Measurements from ENCODE around the gene SETD1B. TPM values are rescaled to one million over a fixed set of nuclear protein-coding genes. Genes with fewer than 3 reads are reported as not detected.
"Not testable (repeated sequence)": the region's sequence is repeated elsewhere in the genome, so short reads cannot be mapped to it uniquely, and the experiment has no call there.

The SETD1B gene
- total RNA-seq, 2 experiments from 2014 or later: 33.7 to 35.9 TPM

DNA sequence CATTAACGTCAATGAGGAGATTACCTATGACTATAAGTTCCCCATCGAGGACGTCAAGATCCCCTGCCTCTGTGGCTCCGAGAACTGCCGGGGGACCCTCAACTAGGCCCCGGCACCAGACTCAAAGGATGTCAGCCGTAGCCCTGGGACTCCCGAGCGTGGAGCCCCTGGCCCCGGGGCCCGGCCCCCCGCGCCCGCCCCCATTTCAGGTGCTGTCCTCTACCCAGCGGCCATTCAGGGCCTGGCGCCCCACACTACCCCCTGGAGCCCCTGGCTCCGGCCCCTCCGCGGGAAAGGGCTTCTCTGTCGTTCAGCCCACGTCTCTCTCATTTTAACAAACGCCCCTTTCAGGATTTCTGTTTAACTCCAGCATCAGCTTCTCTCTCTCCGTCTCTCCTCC, 26.3 kb downstream of the SETD1B start:
- CTCF ChIA-PET: no interaction called here
- ATAC-seq (no peak), DNase-seq (no peak)
- Mint-ChIP-seq H3K9me3 (ENCODE audit: low read depth) (no peaks in the 10 kb centered on the region), H3K4me3 (no peak overlapping the region), H3K4me1 (no peaks in the 10 kb centered on the region), H3K36me3 (peaks cover 33% of the 10 kb centered on the region), H3K27me3 (no peaks in the 10 kb centered on the region), H3K27ac (no peak overlapping the region)

- CTCF ChIA-PET: no interaction called here
- no peaks in the 10 kb centered on the region for H3K9me3 Mint-ChIP-seq (ENCODE audit: low read depth)
- no peaks in the 10 kb centered on the region for H3K27me3 Mint-ChIP-seq
- ATAC-seq: no peak
- no peak overlapping the region for H3K4me3 Mint-ChIP-seq
- DNase-seq: no peak
- no peak overlapping the region for H3K27ac Mint-ChIP-seq
- H3K36me3 Mint-ChIP-seq: peaks cover 33% of the 10 kb centered on the region
- H3K4me1 Mint-ChIP-seq: no peaks in the 10 kb centered on the region
These were observed 26.9 kb downstream of the SETD1B start for GRCh38 chr12:121830588-121831265.

- H3K4me3 Mint-ChIP-seq: no peak overlapping the region
- no peak for ATAC-seq
These were observed 27.9 kb downstream of the SETD1B start for GRCh38 chr12:121831571-121832245.

GRCh38 chr12:121837680-121838079, 33.9 kb downstream of the SETD1B start:
- ATAC-seq: no peak
- no peak overlapping the region for H3K4me3 Mint-ChIP-seq
- peaks cover 19% of the 10 kb centered on the region for H3K4me1 Mint-ChIP-seq
- CTCF ChIA-PET: interaction anchor here (0.7 to 5.6 kb wide), 7 partner anchors 26 to 140 kb away, joined by 3 to 41 read pairs (median 3); partner anchors contain the start of genes PSMD9 and RHOF
- peaks cover 3% of the 10 kb centered on the region for H3K27me3 Mint-ChIP-seq
- H3K9me3 Mint-ChIP-seq (ENCODE audit: low read depth): no peaks in the 10 kb centered on the region
- DNase-seq: no peak
- H3K36me3 Mint-ChIP-seq: no peaks in the 10 kb centered on the region
- no peak overlapping the region for H3K27ac Mint-ChIP-seq

More at GRCh38 chr12:121831571-121832245, 27.9 kb downstream of the SETD1B start:
- Mint-ChIP-seq H3K27me3 (no peaks in the 10 kb centered on the region), H3K4me1 (no peaks in the 10 kb centered on the region), H3K27ac (no peak overlapping the region), H3K36me3 (peaks cover 29% of the 10 kb centered on the region), H3K9me3 (ENCODE audit: low read depth) (no peaks in the 10 kb centered on the region)
- DNase-seq: no peak
- CTCF ChIA-PET: no interaction called here

DNA sequence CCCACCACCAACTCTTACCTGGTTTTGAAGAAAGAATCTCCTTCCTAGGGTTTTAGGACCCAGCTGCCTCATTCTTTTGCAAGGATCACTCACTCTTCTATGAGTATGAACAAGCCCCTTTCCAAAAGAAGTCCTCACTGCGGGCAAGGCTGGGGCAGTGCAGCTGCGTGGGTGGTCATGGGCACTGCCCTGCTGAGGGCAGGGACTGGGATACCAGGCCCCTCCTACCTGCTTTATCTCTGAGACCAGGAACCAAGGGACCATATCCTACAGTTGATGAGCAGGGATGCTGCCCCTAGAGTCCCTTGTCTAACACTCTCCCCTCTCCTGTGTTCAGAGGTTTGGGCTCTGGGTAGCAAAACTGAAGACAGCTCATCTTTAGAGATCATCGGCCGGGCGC, 34.3 kb downstream of the SETD1B start:
- H3K9me3 Mint-ChIP-seq (ENCODE audit: low read depth): no peaks in the 10 kb centered on the region

GRCh38 chr12:121839106-121839992, 35.5 kb downstream of the SETD1B start:
- peak overlapping the region; percentile 98 for H3K4me3 Mint-ChIP-seq
- no peaks in the 10 kb centered on the region for H3K36me3 Mint-ChIP-seq
- H3K27me3 Mint-ChIP-seq: peaks cover 3% of the 10 kb centered on the region
- CTCF ChIA-PET: interaction anchor here (0.6 to 5.6 kb wide), 7 partner anchors 13 to 49 kb away, joined by 3 to 41 read pairs (median 5); partner anchors contain the start of genes PSMD9 and RHOF
- H3K9me3 Mint-ChIP-seq (ENCODE audit: low read depth): no peaks in the 10 kb centered on the region
- ATAC-seq: peak; percentile 93
- peak; percentile 99 for DNase-seq
- peak overlapping the region; percentile 87 for H3K27ac Mint-ChIP-seq
- H3K4me1 Mint-ChIP-seq: peaks cover 19% of the 10 kb centered on the region

More for the DNA sequence above, 34.3 kb downstream of the SETD1B start:
- Mint-ChIP-seq H3K36me3 (no peaks in the 10 kb centered on the region), H3K4me3 (no peak overlapping the region), H3K27me3 (peaks cover 3% of the 10 kb centered on the region), H3K27ac (no peak overlapping the region), H3K4me1 (peaks cover 19% of the 10 kb centered on the region)
- CTCF ChIA-PET: interaction anchor here (0.7 to 5.6 kb wide), 6 partner anchors 27 to 63 kb away, joined by 3 to 41 read pairs (median 4); partner anchors contain the start of genes PSMD9 and RHOF
- no peak for DNase-seq
- no peak for ATAC-seq

- Mint-ChIP-seq H3K27me3 (peaks cover 3% of the 10 kb centered on the region), H3K9me3 (ENCODE audit: low read depth) (no peaks in the 10 kb centered on the region), H3K36me3 (no peaks in the 10 kb centered on the region), H3K4me3 (peak overlapping the region; percentile 98), H3K27ac (peak overlapping the region; percentile 87), H3K4me1 (peaks cover 19% of the 10 kb centered on the region)
- no peak for DNase-seq
- ATAC-seq: no peak
- CTCF ChIA-PET: interaction anchor here (4.8 to 5.6 kb wide), 3 partner anchors 29 to 49 kb away, joined by 16 to 41 read pairs (median 31); partner anchors contain the start of genes PSMD9 and RHOF
These were observed 36.4 kb downstream of the SETD1B start for GRCh38 chr12:121839993-121840761.

DNA sequence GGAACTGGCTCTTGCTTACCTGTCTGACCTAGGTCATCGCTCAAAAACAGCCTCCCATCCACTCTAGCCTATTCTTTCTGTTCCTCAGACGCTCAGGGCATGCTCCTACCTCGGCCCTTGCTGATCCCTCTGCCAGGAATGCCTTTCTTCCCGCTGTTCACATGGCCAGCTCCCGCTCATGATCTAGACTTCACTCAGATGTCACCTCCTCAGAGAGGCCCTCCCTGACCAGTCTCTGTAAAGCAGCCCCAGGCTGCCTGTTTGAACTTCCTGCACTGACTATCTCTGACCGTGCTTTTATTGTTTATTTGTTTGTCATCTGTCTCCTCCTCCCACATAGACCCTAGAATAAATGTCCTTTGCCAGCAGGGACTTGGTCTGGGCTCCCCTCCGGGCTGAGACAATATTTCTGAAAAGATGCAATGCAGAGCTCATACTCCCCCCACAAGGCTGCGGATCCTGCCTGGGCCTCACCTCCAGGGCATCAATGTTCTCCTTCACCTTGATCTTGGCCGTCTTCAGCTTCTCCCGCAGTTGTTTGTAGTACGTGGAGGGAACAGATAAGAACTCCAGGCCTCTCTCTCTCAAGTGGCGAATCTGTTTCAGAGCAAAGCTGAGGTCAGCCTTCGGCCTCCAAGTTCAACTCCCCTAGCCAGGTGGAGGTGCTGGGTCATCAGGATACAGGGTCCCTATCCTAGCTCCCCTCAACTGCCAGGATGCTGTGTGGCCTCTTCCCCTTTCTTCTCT, 39.6 kb downstream of the SETD1B start:
- Mint-ChIP-seq H3K9me3 (ENCODE audit: low read depth) (no peaks in the 10 kb centered on the region), H3K4me3 (no peak overlapping the region), H3K27me3 (no peaks in the 10 kb centered on the region), H3K36me3 (no peaks in the 10 kb centered on the region), H3K27ac (no peak overlapping the region), H3K4me1 (peaks cover 19% of the 10 kb centered on the region)
- DNase-seq: no peak
- no peak for ATAC-seq
- CTCF ChIA-PET: interaction anchor here (1.3 to 4.8 kb wide), 2 partner anchors 45 to 49 kb away, joined by 4 to 16 read pairs; partner anchors contain the start of gene PSMD9

- ATAC-seq (no peak), DNase-seq (no peak)
- no peaks in the 10 kb centered on the region for H3K9me3 Mint-ChIP-seq (ENCODE audit: low read depth)
- H3K4me3 Mint-ChIP-seq: no peak overlapping the region
- H3K27ac Mint-ChIP-seq: no peak overlapping the region
- H3K27me3 Mint-ChIP-seq: no peaks in the 10 kb centered on the region
- CTCF ChIA-PET: no interaction called here
- H3K36me3 Mint-ChIP-seq: no peaks in the 10 kb centered on the region
- peaks cover 3% of the 10 kb centered on the region for H3K4me1 Mint-ChIP-seq
These were observed 41.9 kb downstream of the SETD1B start for GRCh38 chr12:121845701-121846100.

DNA sequence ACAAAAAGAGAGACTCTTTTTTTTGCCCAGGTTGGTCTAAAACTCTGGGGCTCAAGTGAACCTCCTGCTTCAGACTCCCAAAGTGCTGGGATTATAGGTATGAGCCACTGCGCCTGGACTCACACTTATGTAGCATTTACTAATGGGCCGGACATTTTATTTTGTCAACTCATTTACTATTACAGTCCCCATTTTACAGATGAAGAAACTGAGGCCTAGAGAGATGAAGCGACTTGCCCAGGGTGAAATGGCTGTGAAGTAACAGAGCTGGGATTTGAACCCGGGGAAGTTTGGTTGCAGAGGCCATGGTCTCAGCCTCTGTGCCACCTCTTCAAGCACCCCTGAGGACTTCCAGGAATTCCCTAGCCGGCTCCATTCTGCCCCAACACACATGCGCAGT, 45.4 kb downstream of the SETD1B start:
- Mint-ChIP-seq H3K27me3 (peaks cover 2% of the 10 kb centered on the region), H3K4me3 (no peak overlapping the region), H3K36me3 (no peaks in the 10 kb centered on the region), H3K9me3 (ENCODE audit: low read depth) (no peaks in the 10 kb centered on the region), H3K27ac (no peak overlapping the region), H3K4me1 (no peaks in the 10 kb centered on the region)
- ATAC-seq (no peak), DNase-seq (no peak)
- CTCF ChIA-PET: no interaction called here

- DNase-seq (no peak), ATAC-seq (no peak)
- H3K4me1 Mint-ChIP-seq: no peaks in the 10 kb centered on the region
- no peaks in the 10 kb centered on the region for H3K9me3 Mint-ChIP-seq (ENCODE audit: low read depth)
- H3K27me3 Mint-ChIP-seq: peaks cover 2% of the 10 kb centered on the region
- H3K27ac Mint-ChIP-seq: no peak overlapping the region
- H3K36me3 Mint-ChIP-seq: no peaks in the 10 kb centered on the region
- H3K4me3 Mint-ChIP-seq: no peak overlapping the region
- CTCF ChIA-PET: no interaction called here
These were observed 45.9 kb downstream of the SETD1B start for GRCh38 chr12:121849665-121850064.

GRCh38 chr12:121852392-121852791, 48.6 kb downstream of the SETD1B start:
- not testable (repeated sequence) for H3K4me3 Mint-ChIP-seq; H3K9me3 Mint-ChIP-seq (ENCODE audit: low read depth); ATAC-seq; H3K27me3 Mint-ChIP-seq; H3K27ac Mint-ChIP-seq; H3K36me3 Mint-ChIP-seq; DNase-seq; H3K4me1 Mint-ChIP-seq
- CTCF ChIA-PET: interaction anchor here (1.2 kb wide), 1 partner anchor 41 kb away, joined by 6 read pairs; no protein-coding TSS in a partner anchor
